HFF-Myc (cell line): ENCODE measurements around the gene CLMN.

Experiments
- DNase-seq: peaks from one replicate; pipeline ENCODE4 v3.0.0-alpha.2; 2011; ENCODE audit warnings: low read depth; ENCODE audit errors: extremely low read depth
- H3K4me3 ChIP-seq: replicated peaks from 2 replicates; pipeline ENCODE4 v1.5.1; 2011; ENCODE audit warnings: low read depth, mild to moderate bottlenecking, control low read depth, low read length
- TF ChIP-seq, protein P1 (sequence below): IDR thresholded peaks from 2 replicates; pipeline ENCODE4 v1.5.1; 2012; ENCODE audit warnings: mild to moderate bottlenecking, low read depth, low read length, control low read depth; ENCODE audit errors: missing control alignments

CLMN gene

DNA sequence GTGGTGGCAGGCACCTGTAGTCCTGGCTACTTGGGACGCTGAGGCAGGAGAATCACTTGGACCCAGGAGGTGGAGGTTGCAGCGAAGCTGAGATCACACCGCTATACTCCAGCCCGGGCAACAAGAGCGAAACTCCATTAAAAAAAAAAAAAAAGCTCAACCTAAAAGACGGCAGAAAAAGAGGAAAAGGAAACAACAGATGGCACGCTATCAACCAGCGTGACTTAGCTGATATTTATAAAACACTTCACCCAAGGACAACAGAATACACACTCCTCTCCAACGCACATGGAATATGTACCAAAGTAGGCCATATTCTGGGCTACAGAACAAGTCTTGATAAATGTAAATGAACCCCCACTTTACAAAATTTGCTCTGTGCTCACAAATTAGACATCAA is 34.0 kb upstream of the CLMN start:
- TF ChIP-seq, protein P1, sequence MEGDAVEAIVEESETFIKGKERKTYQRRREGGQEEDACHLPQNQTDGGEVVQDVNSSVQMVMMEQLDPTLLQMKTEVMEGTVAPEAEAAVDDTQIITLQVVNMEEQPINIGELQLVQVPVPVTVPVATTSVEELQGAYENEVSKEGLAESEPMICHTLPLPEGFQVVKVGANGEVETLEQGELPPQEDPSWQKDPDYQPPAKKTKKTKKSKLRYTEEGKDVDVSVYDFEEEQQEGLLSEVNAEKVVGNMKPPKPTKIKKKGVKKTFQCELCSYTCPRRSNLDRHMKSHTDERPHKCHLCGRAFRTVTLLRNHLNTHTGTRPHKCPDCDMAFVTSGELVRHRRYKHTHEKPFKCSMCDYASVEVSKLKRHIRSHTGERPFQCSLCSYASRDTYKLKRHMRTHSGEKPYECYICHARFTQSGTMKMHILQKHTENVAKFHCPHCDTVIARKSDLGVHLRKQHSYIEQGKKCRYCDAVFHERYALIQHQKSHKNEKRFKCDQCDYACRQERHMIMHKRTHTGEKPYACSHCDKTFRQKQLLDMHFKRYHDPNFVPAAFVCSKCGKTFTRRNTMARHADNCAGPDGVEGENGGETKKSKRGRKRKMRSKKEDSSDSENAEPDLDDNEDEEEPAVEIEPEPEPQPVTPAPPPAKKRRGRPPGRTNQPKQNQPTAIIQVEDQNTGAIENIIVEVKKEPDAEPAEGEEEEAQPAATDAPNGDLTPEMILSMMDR, result no peak
- no peak for DNase-seq

DNA sequence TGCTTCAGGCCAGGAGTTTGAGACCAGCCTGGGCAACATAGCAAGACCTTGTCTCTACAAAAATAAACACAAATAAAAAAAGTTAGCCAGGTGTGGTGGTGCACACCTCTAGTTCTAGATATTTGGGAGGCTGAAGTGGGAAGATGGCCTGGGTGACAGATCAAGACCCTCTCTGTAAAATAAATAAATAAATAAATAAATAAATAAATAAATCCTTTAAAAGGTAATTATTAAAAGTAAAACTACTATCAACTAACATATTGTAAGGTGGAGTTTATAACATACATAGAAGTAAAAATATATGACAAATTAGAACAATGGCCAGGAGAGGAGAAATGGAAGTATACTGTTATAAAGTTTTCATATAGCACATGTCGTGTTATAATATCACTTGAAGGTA is 33.3 kb upstream of the CLMN start:
- no peak overlapping the region for H3K4me3 ChIP-seq
- DNase-seq, result no peak
- TF ChIP-seq, protein P1, result no peak

More for the DNA sequence above, 34.0 kb upstream of the CLMN start:
- no peak overlapping the region for H3K4me3 ChIP-seq

DNA sequence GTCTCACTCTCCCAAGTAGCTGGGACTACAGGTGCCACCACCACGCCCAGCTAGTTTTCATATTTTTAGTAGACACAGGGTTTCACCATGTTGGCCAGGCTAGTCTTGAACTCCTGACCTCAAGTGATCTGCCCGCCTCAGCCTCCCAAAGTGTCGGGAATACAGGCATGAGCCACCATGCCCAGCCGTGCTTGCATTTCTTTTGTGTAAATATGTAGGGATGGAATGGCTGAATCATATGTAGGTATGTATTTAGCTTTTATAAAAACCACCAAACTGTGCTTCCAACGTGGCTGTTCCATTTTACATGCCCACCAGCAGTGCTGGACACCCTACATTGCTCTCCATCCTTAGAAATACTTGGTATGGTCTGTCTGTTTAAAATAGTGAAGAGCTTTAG is 32.8 kb upstream of the CLMN start:
- DNase-seq, result no peak
- TF ChIP-seq, protein P1, result no peak
- H3K4me3 ChIP-seq, result no peak overlapping the region

DNA sequence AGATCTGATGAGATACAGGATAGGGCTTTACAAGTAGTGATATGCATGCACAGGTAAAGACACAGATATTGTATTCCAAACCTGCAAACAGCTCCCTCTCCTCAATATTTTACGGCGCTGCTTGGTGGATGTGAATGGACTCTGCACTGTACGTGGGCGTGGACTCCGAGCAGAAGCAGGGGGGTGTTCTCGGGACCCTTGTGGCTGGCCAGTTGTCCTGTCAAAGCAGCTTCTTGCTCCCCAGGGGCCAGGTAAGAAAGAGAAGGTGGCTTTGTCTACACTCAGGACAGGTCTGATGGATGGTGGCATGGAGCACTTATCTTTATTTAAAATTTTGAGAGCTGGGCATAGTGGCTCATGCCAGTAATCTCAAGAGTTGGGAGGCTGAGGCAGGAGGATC is 29.5 kb upstream of the CLMN start:
- DNase-seq, result no peak
- no peak overlapping the region for H3K4me3 ChIP-seq
- TF ChIP-seq, protein P1, result no peak

DNA sequence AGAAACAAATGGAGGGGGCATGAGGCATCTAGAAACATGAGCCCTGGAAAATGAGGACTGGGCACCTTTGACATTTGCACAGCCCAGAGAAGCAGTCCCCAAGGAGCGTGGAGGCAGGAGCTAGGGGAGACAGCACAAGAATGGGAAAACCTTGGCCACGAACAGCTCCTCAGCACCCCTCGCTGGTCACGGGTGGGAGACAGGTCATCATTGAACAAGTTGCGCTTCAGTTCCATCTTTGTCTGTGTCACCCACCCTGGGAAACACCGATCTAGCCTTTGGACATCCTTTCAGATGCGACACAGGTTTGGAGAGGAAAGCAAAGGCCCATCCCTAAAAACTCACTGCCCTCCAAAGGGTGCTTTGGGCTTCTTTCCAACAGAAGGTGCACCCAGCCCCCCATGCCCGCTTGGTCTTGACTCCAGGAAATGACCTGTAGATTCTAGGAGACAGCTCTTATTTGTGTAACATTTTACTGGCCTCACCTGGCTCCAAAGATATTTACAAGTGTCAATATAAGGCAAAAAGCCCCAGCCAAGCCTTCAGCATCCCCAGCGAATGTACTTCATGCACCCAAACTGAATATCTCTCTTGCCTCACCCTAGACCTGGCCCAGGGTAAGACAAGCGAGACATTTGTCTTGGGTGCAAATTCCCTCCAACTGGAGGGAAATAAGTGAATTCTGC is 28.8 kb upstream of the CLMN start:
- TF ChIP-seq, protein P1, result no peak

DNA sequence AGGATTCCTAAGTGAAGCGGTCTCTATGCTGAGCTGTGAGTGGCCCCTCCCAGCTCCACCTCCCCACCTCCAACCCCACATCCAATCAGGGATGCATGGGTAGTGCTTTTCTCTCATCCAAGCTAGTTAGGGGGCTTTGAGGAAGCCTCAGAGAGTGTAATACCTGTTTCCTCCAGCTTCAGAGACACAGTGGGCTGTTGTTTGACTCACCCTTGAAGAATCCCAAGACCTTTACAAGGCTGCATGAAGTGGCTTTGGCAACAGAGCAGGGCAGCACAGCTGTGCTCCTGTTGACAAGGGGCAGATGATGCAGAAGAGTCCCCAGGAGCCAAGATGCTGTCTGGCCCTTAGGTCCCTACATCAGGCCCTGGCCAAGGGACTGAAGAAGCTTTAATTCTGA is 27.1 kb upstream of the CLMN start:
- TF ChIP-seq, protein P1, result no peak
- DNase-seq, result no peak
- no peak overlapping the region for H3K4me3 ChIP-seq

More for the DNA sequence above, 28.8 kb upstream of the CLMN start:
- no peak overlapping the region for H3K4me3 ChIP-seq
- no peak for DNase-seq

DNA sequence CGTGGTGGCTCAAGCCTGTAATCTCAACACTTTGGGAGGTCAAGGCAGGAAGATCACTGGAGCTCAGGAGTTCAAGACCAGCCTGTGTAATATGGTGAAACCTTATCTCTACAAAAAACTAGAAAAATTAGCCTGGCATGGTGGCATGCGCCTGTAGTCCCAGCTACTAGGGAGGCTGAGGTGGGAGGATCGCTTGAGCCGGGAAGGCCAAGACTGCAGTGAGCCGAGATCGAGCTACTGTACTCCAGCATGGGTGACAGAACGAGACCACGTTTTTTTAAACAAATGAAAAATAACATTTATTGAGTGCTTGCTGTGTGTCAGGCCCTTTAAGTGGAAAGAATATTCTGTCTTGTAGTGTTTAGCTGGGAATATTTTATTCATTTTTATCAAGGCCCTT is 26.6 kb upstream of the CLMN start:
- no peak for DNase-seq
- TF ChIP-seq, protein P1, result no peak
- no peak overlapping the region for H3K4me3 ChIP-seq
